Astrocyte (in vitro differentiated cells and primary cell): Measurements from ENCODE around the gene DLGAP4. TPM values are rescaled to one million over a fixed set of nuclear protein-coding genes. Genes with fewer than 3 reads are reported as not detected.

Experiments
- DNase-seq: peaks from one replicate; pipeline ENCODE4 v3.0.0-alpha.2; 2010; ENCODE audit warnings: low read depth
- FAIRE-seq: peaks from 2 replicates; lab custom pipeline; 2011; peaks lifted over from hg19 to GRCh38; lab: Jason Lieb, UNC
- H2AFZ ChIP-seq: 2 replicates; pipeline ENCODE4 v1.6.0; 2012; ENCODE audit warnings: low read depth, low read length, inconsistent platforms
- H3K27ac ChIP-seq: 2 replicates; pipeline ENCODE4 v1.5.1; 2011; ENCODE audit warnings: low read depth, low read length, inconsistent platforms
- H3K27me3 ChIP-seq: 2 replicates; pipeline ENCODE4 v1.6.0; 2011; ENCODE audit warnings: low read length, inconsistent platforms; ENCODE audit not compliant: insufficient read depth
- H3K36me3 ChIP-seq: 2 replicates; pipeline ENCODE4 v1.5.1; 2011; ENCODE audit warnings: low read length, inconsistent platforms; ENCODE audit not compliant: insufficient read depth
- H3K4me1 ChIP-seq: 2 replicates; pipeline ENCODE4 v1.5.1; 2011; ENCODE audit warnings: low read length, inconsistent platforms; ENCODE audit not compliant: insufficient read depth
- H3K4me2 ChIP-seq: 2 replicates; pipeline ENCODE4 v1.6.0; 2012; ENCODE audit warnings: low read length, inconsistent platforms
- H3K4me3 ChIP-seq: 2 replicates; pipeline ENCODE4 v1.5.1; 2011; ENCODE audit warnings: low read depth, mild to moderate bottlenecking, low read length, inconsistent platforms; ENCODE audit not compliant: insufficient read depth
- H3K79me2 ChIP-seq: 2 replicates; pipeline ENCODE4 v1.6.0; 2012; ENCODE audit warnings: mild to moderate bottlenecking, low read length, inconsistent platforms; ENCODE audit not compliant: insufficient read depth
- H3K9ac ChIP-seq: 2 replicates; pipeline ENCODE4 v1.6.0; 2012; ENCODE audit warnings: mild to moderate bottlenecking, low read length, inconsistent platforms
- H3K9me3 ChIP-seq: 2 replicates; pipeline ENCODE4 v1.5.1; 2012; ENCODE audit warnings: low read depth, mild to moderate bottlenecking, low read length, inconsistent platforms; ENCODE audit not compliant: insufficient read depth
- H4K20me1 ChIP-seq: 2 replicates; pipeline ENCODE4 v1.6.0; 2012; ENCODE audit warnings: low read length, inconsistent platforms; ENCODE audit not compliant: insufficient read depth
- H3K27ac Mint-ChIP-seq: one replicate; pipeline ENCODE4 v1.8.0; 2021; ENCODE audit warnings: mild to moderate bottlenecking, mixed read lengths; ENCODE audit not compliant: unreplicated experiment
- H3K27me3 Mint-ChIP-seq: one replicate; pipeline ENCODE4 v1.8.0; 2021; ENCODE audit warnings: low read depth, mixed read lengths; ENCODE audit not compliant: unreplicated experiment
- H3K36me3 Mint-ChIP-seq: one replicate; pipeline ENCODE4 v1.8.0; 2021; ENCODE audit warnings: low read depth, mixed read lengths; ENCODE audit not compliant: unreplicated experiment
- H3K4me1 Mint-ChIP-seq: one replicate; pipeline ENCODE4 v1.8.0; 2021; ENCODE audit warnings: low read depth, mixed read lengths; ENCODE audit not compliant: unreplicated experiment
- H3K4me3 Mint-ChIP-seq: one replicate; pipeline ENCODE4 v1.8.0; 2021; ENCODE audit warnings: mild to moderate bottlenecking, moderate library complexity, mixed read lengths; ENCODE audit not compliant: unreplicated experiment
- H3K9me3 Mint-ChIP-seq: one replicate; pipeline ENCODE4 v1.8.0; 2021; ENCODE audit warnings: mild to moderate bottlenecking, mixed read lengths; ENCODE audit not compliant: unreplicated experiment
- EZH2 ChIP-seq: IDR thresholded peaks from 2 replicates; pipeline ENCODE4 v1.6.1; 2012; ENCODE audit warnings: mild to moderate bottlenecking, low read length, inconsistent platforms; ENCODE audit not compliant: insufficient read depth
- total RNA-seq: library from RNA; stranded (reverse); gene quantifications from 2 replicates; pipeline ENCODE4 v1.2.1, GENCODE V29; 2021
- TF ChIP-seq, protein P1 (sequence below): IDR thresholded peaks from 2 replicates; pipeline ENCODE4 v1.5.1; 2011; ENCODE audit warnings: low read depth, mild to moderate bottlenecking, inconsistent platforms, low read length, moderate library complexity; ENCODE audit not compliant: insufficient read depth

Gene DLGAP4
- total RNA-seq, 1 donor from 2014 or later: 135 TPM

DNA sequence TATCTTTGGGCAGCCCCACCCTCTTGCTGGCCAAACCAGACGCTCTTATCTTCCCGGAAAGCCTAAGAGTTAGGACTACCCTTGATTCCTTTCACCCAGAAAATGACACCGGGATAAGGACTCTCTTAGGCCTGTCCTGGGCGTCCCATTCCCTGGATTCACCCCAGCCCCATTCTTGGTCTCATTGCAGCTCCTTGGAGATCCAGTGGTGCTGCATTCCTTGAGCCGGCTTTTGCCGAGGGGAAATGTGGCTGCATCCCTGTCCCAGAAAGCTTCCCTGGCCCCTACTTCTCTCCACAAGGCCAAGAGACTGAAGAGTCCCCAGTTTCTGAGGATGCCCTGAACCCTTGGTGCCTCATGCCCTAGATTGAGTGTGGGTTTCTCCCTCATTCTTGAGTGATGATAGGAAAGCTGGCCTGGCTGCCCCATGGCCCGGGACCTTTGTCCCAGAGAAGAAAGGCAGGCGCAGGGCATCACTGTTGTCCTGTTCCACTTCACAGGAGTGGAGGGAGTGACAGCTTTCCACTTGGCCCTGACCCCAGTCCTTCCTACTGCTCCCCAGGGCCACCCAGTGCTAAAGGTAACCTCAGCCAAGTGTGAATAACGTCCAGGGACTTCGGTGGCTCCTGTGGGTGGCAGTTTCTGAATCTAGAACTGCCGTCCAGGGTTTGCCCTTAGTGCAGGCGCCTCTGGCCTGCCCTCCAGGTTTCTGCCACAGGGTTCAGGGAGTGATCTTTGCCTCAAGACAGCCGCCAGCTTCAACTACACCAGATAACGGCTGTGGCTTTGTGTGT lies 192.4 kb downstream of the DLGAP4 start:
- no peak overlapping the region for H3K4me3 ChIP-seq
- H3K36me3 ChIP-seq: peaks cover 50% of the 10 kb centered on the region
- FAIRE-seq (no peak), DNase-seq (no peak)
- H3K27ac ChIP-seq: peak overlapping the region; percentile 31
- no peaks in the 10 kb centered on the region for H3K9me3 ChIP-seq
- TF ChIP-seq, protein P1, sequence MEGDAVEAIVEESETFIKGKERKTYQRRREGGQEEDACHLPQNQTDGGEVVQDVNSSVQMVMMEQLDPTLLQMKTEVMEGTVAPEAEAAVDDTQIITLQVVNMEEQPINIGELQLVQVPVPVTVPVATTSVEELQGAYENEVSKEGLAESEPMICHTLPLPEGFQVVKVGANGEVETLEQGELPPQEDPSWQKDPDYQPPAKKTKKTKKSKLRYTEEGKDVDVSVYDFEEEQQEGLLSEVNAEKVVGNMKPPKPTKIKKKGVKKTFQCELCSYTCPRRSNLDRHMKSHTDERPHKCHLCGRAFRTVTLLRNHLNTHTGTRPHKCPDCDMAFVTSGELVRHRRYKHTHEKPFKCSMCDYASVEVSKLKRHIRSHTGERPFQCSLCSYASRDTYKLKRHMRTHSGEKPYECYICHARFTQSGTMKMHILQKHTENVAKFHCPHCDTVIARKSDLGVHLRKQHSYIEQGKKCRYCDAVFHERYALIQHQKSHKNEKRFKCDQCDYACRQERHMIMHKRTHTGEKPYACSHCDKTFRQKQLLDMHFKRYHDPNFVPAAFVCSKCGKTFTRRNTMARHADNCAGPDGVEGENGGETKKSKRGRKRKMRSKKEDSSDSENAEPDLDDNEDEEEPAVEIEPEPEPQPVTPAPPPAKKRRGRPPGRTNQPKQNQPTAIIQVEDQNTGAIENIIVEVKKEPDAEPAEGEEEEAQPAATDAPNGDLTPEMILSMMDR: no peak
- no peak for TF ChIP-seq EZH2
- peaks cover 80% of the 10 kb centered on the region for H4K20me1 ChIP-seq
- peak overlapping the region; percentile 25 for H3K4me2 ChIP-seq
- H3K4me3 Mint-ChIP-seq: no peak overlapping the region
- peaks cover 28% of the 10 kb centered on the region for H3K36me3 Mint-ChIP-seq
- H3K27ac Mint-ChIP-seq: peak overlapping the region; percentile 26
- H3K4me1 ChIP-seq: peaks cover 45% of the 10 kb centered on the region
- H3K27me3 Mint-ChIP-seq: no peaks in the 10 kb centered on the region
- no peaks in the 10 kb centered on the region for H3K27me3 ChIP-seq
- no peak overlapping the region for H2AFZ ChIP-seq
- no peaks in the 10 kb centered on the region for H3K9me3 Mint-ChIP-seq
- H3K79me2 ChIP-seq: peaks cover 92% of the 10 kb centered on the region
- peaks cover 38% of the 10 kb centered on the region for H3K4me1 Mint-ChIP-seq
- H3K9ac ChIP-seq: no peak overlapping the region

DNA sequence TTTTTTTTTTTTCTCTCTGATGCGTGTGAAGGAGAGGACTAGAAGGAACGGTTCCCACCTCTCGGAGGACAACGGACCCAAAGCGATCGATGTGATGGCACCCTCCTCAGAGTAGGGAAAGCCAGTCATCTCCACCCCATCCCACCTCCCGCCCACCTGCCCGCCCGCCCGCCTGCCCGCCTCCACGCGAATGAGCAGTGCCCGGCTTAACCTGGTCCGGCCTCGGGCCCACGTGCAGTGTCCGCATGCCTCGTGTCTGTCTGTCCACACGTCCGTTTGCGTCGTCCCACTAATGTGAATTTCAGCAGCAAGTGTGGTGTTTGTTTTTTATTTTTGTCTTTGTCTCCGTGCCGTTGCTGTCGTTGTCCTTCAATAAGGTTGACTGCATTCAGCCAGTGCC lies 193.1 kb downstream of the DLGAP4 start:
- Mint-ChIP-seq H3K9me3 (no peaks in the 10 kb centered on the region), H3K27ac (no peak overlapping the region), H3K4me3 (no peak overlapping the region), H3K4me1 (peaks cover 32% of the 10 kb centered on the region), H3K36me3 (peaks cover 28% of the 10 kb centered on the region), H3K27me3 (no peaks in the 10 kb centered on the region)
- Histone ChIP-seq H3K36me3 (peaks cover 52% of the 10 kb centered on the region), H2AFZ (no peak overlapping the region), H3K9ac (peak overlapping the region; percentile 29), H3K4me3 (no peak overlapping the region), H3K4me1 (peaks cover 39% of the 10 kb centered on the region), H3K79me2 (peaks cover 92% of the 10 kb centered on the region), H3K9me3 (no peaks in the 10 kb centered on the region), H3K4me2 (peak overlapping the region; percentile 55), H3K27me3 (no peaks in the 10 kb centered on the region), H3K27ac (peak overlapping the region; percentile 67), H4K20me1 (peaks cover 80% of the 10 kb centered on the region)
- no peak for FAIRE-seq
- no peak for TF ChIP-seq EZH2
- TF ChIP-seq, protein P1: no peak
- no peak for DNase-seq
